Peyer's patch (tissue), 4 donors: ENCODE results near the gene SYT7. TPM values are rescaled to one million over a fixed set of nuclear protein-coding genes. Genes with fewer than 3 reads are reported as not detected.

Source experiments
- DNase-seq, 3 donors: peaks; one replicate each; pipeline ENCODE4 v3.0.0-alpha.2; 2017 to 2019
- H3K27ac ChIP-seq, 4 donors: fragments of 200-600 bp; sonication (generic); one replicate each; pipeline ENCODE4 v1.5.1; 2016 to 2019
- H3K27me3 ChIP-seq, 2 donors: fragments of 200-600 bp; sonication (generic); one replicate each; pipeline ENCODE4 v1.5.1; 2019
- H3K36me3 ChIP-seq, 3 donors: fragments of 200-600 bp; sonication (generic); one replicate each; pipeline ENCODE4 v1.5.1; 2016 to 2019
- H3K4me1 ChIP-seq, 4 donors: fragments of 200-600 bp; sonication (generic); one replicate each; pipeline ENCODE4 v1.5.1; 2016 to 2019
- H3K4me3 ChIP-seq, 4 donors: fragments of 200-600 bp; sonication (generic); 1 replicate in 3 of 4; 2 replicates in 1 of 4; pipeline ENCODE4 v1.5.1; 2016 to 2019; ENCODE audit warnings: mild to moderate bottlenecking in 1 of 4
- H3K9me3 ChIP-seq, 4 donors: fragments of 200-600 bp; sonication (generic); one replicate each; pipeline ENCODE4 v1.5.1; 2016 to 2019; ENCODE audit warnings: mild to moderate bottlenecking in 1 of 4
- CTCF ChIP-seq, 6 experiments: fragments of 450-650 bp in 4 of 6; fragments of 200-600 bp in 2 of 6; sonication (generic) in 1 of 6; IDR thresholded peaks; one replicate each; pipeline ENCODE4 v1.5.1; 2017 to 2019; ENCODE audit warnings: antibody characterized with exemption in 6 of 6, mild to moderate bottlenecking in 3 of 6, moderate library complexity in 1 of 6
- POLR2A ChIP-seq, 2 donors: fragments of 450-650 bp; IDR thresholded peaks; one replicate each; pipeline ENCODE4 v1.5.1; 2017; ENCODE audit warnings: antibody characterized with exemption in 2 of 2, mild to moderate bottlenecking in 2 of 2, moderate library complexity in 2 of 2
- total RNA-seq, 4 donors: library from RNA; depleted of rRNA; stranded (reverse); fragments of >200 nt; gene quantifications; one replicate each; pipeline ENCODE4 v1.1.0, GENCODE V29; 2016

SYT7 gene
- total RNA-seq, 4 donors from 2014 or later, result 5.8 to 18.2 (median 12.2) TPM

- TF ChIP-seq POLR2A (IDR thresholded peaks at IDR 0.05), result no peak
- no peak for TF ChIP-seq CTCF (IDR thresholded peaks at IDR 0.05)
- no peaks in the 10 kb centered on the region for H3K9me3 ChIP-seq
- no peaks in the 10 kb centered on the region for H3K27me3 ChIP-seq
- no peak overlapping the region for H3K4me3 ChIP-seq
- peaks cover 0 to 13% (median 0%) of the 10 kb centered on the region in 4 donors for H3K4me1 ChIP-seq
- DNase-seq, result no peak
- no peak overlapping the region for H3K27ac ChIP-seq
- no peaks in the 10 kb centered on the region for H3K36me3 ChIP-seq
Observed at GRCh38 chr11:61535998-61536675, 44.7 kb downstream of the SYT7 start.

- H3K4me3 ChIP-seq, result no peak overlapping the region
- H3K36me3 ChIP-seq, result no peaks in the 10 kb centered on the region
- H3K27ac ChIP-seq, result no peak overlapping the region
- no peak for DNase-seq
- TF ChIP-seq CTCF (IDR thresholded peaks at IDR 0.05) (no peak), POLR2A (IDR thresholded peaks at IDR 0.05) (no peak)
- H3K4me1 ChIP-seq, result peaks cover 0 to 23% (median 0%) of the 10 kb centered on the region in 4 donors
- H3K27me3 ChIP-seq, result no peaks in the 10 kb centered on the region
- no peaks in the 10 kb centered on the region for H3K9me3 ChIP-seq
Observed at GRCh38 chr11:61534933-61535839, 45.7 kb downstream of the SYT7 start.

DNA sequence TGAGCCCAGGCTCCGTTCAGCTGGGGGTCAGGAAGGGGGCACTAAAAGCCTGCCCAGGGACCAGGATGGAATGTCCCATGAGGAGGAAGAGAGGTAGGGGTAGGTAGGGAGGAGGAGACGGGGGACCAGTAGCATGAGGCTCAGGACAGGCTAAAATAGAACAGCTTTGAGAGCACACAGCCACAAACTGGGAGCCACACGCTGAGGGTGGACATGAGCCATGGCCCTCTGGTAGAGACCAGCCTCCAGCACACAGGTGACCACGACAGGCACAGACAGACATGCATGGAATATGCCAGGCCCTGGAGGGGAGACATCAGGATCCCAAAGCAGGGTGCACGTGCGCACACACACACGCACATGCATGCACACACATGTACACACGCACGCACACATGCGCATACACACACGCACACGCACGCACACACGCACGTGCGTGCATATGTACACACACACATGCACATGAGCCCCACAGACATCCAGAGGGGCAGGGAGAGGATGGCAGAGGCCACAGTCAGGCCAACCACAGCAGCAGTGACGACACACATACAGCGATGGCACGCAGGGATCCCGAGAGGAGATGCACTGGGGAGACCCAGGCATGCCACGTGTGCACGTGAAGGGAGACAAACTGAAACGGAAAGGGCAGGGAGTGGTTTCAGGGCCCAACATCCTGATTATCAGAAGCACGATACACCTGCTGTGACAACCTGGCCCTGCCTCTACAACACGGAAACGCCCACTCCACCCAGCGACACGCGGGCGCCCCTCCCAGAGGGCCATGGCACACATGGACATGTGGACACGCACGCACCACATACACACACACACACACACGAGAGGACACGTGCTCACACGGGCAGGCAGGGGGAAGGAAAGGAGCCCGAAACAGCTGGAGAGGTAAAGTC lies 46.6 kb downstream of the SYT7 start:
- Histone ChIP-seq H3K4me1 (peaks cover 0 to 23% (median 0%) of the 10 kb centered on the region in 4 donors), H3K27me3 (no peaks in the 10 kb centered on the region), H3K4me3 (no peak overlapping the region), H3K9me3 (no peaks in the 10 kb centered on the region), H3K36me3 (no peaks in the 10 kb centered on the region), H3K27ac (peak overlapping the region in 3 of 4 donors; percentile 32 to 60 (median 48))
- TF ChIP-seq CTCF (IDR thresholded peaks at IDR 0.05), result no peak
- no peak for TF ChIP-seq POLR2A (IDR thresholded peaks at IDR 0.05)
- DNase-seq, result peak in 2 of 3 donors; percentile 63 to 81

DNA sequence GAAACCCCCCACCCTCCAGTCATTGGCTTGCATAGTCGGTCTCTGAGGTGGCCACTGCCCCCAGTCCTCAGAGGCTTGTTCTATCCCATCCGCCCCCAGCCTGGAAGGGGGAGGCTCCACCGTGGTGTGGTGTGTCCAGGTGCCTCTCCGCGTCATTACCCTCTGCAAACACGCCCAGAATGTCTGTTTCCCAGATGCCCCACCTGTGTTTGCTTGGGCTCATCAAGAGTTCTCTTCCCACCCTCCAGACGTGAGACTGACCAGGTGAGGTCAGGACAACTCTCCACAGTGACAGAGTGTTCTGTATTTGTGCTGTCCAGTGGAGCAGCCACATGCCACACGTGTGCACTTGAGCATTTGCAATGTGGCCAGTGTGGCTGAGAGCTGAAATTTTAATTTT lies 47.5 kb downstream of the SYT7 start:
- no peak overlapping the region for H3K4me3 ChIP-seq
- no peaks in the 10 kb centered on the region for H3K27me3 ChIP-seq
- H3K27ac ChIP-seq, result peak overlapping the region in 2 of 4 donors; percentile 48 to 60
- peaks cover 0 to 23% (median 0%) of the 10 kb centered on the region in 4 donors for H3K4me1 ChIP-seq
- no peaks in the 10 kb centered on the region for H3K36me3 ChIP-seq
- DNase-seq, result peak in 2 of 3 donors; percentile 56 to 67
- no peaks in the 10 kb centered on the region for H3K9me3 ChIP-seq
- TF ChIP-seq POLR2A (IDR thresholded peaks at IDR 0.05) (no peak), CTCF (IDR thresholded peaks at IDR 0.05) (no peak)

- Histone ChIP-seq H3K4me1 (peaks cover 0 to 23% (median 0%) of the 10 kb centered on the region in 4 donors), H3K4me3 (no peak overlapping the region), H3K36me3 (no peaks in the 10 kb centered on the region), H3K9me3 (no peaks in the 10 kb centered on the region), H3K27ac (peak overlapping the region in 2 of 4 donors; percentile 12 to 60), H3K27me3 (no peaks in the 10 kb centered on the region)
- TF ChIP-seq POLR2A (IDR thresholded peaks at IDR 0.05) (no peak), CTCF (IDR thresholded peaks at IDR 0.05) (no peak)
- DNase-seq, result no peak
Observed at GRCh38 chr11:61533039-61533375, 47.9 kb downstream of the SYT7 start.
